GM21390 (cell line): ENCODE results near the gene BCAT1.
"Not testable (repeated sequence)": the region's sequence is repeated elsewhere in the genome, so short reads cannot be mapped to it uniquely, and the experiment has no call there.

Experiments used
- ATAC-seq: cut with Tn5 transposase; IDR thresholded peaks from one replicate; pipeline ENCODE4 v1.9.1; 2021; ENCODE audit not compliant: unreplicated experiment

Gene BCAT1

GRCh38 chr12:24901576-24902461 lies 47.1 kb downstream of the BCAT1 start:
- ATAC-seq = no peak

- ATAC-seq = no peak
Measured at GRCh38 chr12:24900196-24900595, 48.7 kb downstream of the BCAT1 start.

GRCh38 chr12:24899503-24900075 lies 49.3 kb downstream of the BCAT1 start:
- no peak for ATAC-seq

GRCh38 chr12:24898606-24899005 lies 50.3 kb downstream of the BCAT1 start:
- no peak for ATAC-seq

DNA sequence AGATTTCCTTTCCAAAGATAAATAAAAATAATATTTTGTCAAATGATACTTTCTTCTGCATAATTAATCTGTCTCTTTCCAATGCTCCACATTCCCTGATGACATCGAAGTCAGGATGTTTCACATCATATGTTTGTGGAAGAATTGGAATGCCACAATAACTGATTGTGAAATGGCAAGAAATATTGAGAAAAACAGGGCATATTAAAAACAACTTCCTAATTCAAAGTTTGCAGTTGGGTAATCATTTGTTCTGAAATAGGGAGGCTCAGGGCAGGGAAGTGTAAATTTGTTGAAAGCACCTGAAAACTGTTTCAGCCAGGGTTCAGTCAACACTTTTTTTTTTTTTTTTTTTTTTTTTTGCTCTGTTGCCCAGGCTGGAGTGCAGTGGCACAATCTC lies 50.7 kb downstream of the BCAT1 start:
- no peak for ATAC-seq

GRCh38 chr12:24896171-24896570 lies 52.7 kb downstream of the BCAT1 start:
- ATAC-seq = no peak

DNA sequence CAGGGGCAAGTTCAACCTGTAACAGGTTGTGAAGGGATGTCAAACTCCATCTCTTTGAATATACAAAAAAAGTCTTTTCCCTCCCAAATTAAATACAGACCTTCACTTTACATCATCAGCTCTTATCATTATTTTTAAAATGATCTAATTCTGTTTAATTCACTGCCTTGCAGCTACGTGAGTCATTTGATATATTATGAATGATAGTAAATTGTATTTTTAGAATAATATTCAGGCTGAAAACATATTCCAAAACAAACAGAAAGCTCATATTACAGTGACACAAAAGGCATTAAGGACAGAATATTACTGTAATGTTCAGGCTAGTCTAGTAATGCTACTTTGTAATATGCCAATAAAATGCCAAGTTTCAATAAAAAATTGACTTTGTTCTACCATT lies 53.3 kb downstream of the BCAT1 start:
- no peak for ATAC-seq

DNA sequence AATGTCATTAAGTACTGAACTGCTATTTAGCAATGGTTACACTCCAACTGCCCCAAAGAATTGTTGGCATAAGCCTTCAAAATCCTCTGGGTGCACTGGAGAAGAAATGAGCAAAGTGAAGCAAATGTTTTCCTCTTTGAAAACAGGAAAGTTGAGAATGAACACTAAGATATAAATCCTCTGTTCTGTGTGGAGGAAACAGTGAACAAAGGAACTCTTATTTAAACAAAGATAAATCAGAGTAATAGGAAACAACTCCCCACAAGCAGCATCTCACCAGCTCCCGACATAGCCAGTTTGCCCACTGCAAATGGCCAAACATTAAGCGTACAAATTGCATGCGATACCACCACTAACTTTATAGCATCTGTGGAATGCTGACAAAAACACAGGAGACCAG lies 54.0 kb downstream of the BCAT1 start:
- no peak for ATAC-seq

DNA sequence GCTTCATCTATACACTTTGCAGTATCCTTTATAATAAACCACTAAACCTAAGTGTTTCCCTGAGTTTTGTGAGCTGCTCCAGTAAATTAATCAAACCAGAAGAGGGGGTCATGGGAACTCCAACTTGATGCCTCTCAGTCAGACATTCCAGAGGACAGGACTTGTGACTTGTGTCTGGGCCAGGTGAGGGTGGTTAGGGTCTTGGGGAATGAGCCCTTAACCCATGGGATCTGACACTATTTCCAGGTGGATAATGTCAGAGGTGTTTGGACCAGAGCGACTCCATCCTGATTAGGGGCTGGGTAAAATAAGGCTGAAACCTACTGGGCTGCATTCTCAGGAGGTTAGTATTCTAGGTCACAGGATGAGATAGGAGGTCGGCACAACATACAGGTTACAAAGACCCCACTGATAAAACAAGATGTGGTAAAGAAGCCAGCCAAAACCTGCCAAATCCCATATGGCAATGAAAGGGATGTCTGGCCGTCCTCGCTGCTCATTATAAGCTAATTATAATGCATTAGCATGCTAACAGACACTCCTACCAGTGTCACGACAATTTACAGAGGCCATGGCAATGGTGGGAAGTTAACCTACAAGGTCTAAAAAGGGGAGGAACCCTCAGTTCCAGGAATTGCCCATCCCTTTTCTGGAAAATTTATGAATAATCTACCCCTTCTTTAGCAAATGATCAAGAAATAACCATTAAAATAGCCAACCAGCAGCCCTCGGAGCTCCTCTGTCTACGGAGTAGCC lies 58.7 kb downstream of the BCAT1 start:
- no peak for ATAC-seq

GRCh38 chr12:24889411-24889810 lies 59.5 kb downstream of the BCAT1 start:
- ATAC-seq = no peak

DNA sequence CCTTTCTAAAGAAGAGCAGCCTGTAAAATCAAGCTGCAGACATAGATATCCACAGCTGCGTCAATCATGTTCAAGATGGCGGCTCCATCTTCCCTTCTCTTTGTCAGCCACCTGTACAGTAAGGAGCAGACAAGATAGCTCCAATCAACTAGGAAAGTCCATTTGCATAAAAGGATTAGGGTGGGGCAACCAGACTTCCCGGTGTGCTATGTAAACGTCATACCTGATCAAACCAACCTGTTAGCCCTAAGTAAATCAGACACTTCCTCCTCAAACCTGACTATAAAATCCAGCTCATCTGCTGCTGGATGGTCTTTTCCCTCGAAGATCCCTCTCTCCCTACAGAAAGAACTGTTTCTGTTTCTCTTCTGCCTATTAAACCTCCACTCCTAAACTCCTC lies 60.1 kb downstream of the BCAT1 start:
- ATAC-seq = no peak

- no peak for ATAC-seq
Measured at GRCh38 chr12:24884911-24885310, 64.0 kb downstream of the BCAT1 start.

- no peak for ATAC-seq
Measured at GRCh38 chr12:24881724-24882371, 67.1 kb downstream of the BCAT1 start.

DNA sequence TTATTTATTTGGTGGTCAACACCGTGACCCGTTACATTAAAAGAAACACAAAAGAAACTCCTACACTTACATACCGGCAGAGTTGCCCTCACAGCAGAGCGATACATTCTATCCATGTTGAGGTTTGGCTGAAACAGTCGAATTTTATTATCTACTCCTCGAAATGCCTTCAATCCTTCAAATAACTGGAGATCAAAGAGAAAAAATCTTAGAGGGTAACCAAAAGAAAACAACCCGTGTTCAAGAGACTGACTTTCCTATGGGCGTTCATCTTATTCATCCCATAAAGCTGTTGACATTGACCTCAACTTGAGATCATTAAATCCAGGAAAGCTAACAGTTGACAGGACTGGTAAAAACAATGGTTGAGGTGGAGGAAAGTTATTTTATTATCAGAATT lies 67.7 kb downstream of the BCAT1 start:
- no peak for ATAC-seq

DNA sequence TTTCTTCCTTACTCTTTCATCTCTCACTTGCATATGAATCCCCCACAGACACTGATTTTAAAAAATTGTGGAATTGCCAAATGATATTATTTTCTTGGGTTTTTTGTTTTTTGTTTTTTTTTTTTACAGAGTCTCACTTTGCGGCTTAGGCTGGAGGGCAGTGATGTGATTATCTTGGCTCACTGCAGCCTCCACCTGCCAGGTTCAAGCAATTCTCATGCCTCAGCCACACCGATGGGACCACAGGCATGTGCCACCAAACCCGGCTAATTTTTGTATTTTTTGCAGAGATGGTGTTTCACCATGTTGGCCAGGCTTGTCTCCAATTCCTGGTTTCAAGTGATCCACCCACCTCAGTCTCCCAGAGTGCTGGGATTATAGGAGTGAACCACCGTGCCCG lies 68.2 kb downstream of the BCAT1 start:
- ATAC-seq = no peak

GRCh38 chr12:24879644-24880043 lies 69.3 kb downstream of the BCAT1 start:
- no peak for ATAC-seq

GRCh38 chr12:24875014-24875413 lies 73.9 kb downstream of the BCAT1 start:
- no peak for ATAC-seq

DNA sequence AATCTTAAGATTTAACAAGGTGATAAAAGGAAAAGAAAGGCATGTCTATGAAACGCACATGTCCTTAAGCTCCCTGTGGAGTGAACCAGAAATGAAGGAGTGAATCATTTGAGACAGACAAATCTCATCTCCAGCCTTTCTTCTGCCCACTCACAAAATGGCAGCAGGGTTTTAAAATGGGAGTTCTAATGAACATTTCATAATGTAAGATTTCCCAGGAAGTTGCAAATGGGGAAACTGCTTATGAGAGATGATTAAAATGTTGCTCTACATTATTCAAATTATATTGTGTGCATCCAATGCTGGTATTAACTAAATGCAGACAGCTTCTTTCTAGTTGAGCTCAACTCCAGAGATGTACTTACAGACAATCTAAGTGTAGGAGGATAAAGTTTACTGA lies 76.7 kb downstream of the BCAT1 start:
- ATAC-seq = no peak

DNA sequence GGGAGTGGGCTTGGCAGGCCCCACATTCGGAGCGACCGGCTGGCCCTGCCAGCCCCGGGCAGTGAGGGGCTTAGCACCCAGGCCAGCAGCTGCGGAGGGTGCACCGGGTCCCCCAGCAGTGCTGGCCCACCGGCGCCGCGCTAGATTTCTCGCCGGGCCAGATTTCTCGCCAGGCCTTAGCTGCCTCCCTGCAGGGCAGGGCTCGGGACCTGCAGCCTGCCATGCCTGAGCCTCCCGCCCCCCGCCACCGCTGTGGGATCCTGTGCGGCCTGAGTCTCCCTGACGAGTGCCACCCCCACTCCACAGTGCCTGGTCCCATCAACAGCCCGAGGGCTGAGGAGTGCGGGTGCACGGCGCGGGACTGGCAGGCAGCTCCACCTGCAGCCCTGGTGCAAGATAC lies 82.8 kb downstream of the BCAT1 start:
- ATAC-seq = not testable (repeated sequence)

GRCh38 chr12:24864796-24865125 lies 84.1 kb downstream of the BCAT1 start:
- no peak for ATAC-seq

GRCh38 chr12:24861766-24862540 lies 86.9 kb downstream of the BCAT1 start:
- ATAC-seq = peak; percentile 78
